Mesenchymal stem cell (in vitro differentiated cells and primary cell): ENCODE measurements around the gene POFUT2.

ENCODE experiments used
- DNase-seq: peaks from one replicate; pipeline ENCODE4 v3.0.0-alpha.2; 2013
- H2AFZ ChIP-seq: one replicate; pipeline ENCODE4 v1.6.1; 2013; ENCODE audit warnings: low read depth, mild to moderate bottlenecking, control low read depth, inconsistent platforms, low read length, moderate library complexity
- H2AK5ac ChIP-seq: 2 replicates; pipeline ENCODE4 v1.6.1; 2013; ENCODE audit warnings: low read length, moderate library complexity, mild to moderate bottlenecking, inconsistent platforms; ENCODE audit not compliant: severe bottlenecking
- H2BK120ac ChIP-seq: one replicate; pipeline ENCODE4 v1.6.1; 2013; ENCODE audit warnings: low read depth, mild to moderate bottlenecking, inconsistent platforms, low read length, moderate library complexity
- H2BK12ac ChIP-seq, 2 experiments: one replicate each; pipeline ENCODE4 v1.6.1; 2013; ENCODE audit warnings: inconsistent platforms in 2 of 2, low read length in 2 of 2, mild to moderate bottlenecking in 2 of 2, moderate library complexity in 2 of 2, control low read depth in 1 of 2
- H2BK15ac ChIP-seq: one replicate; pipeline ENCODE4 v1.6.1; 2013; ENCODE audit warnings: mild to moderate bottlenecking, low read depth, inconsistent platforms; ENCODE audit not compliant: poor library complexity, severe bottlenecking
- H2BK5ac ChIP-seq: 2 replicates; pipeline ENCODE4 v1.6.1; 2013; ENCODE audit warnings: low read depth, mild to moderate bottlenecking, low read length, control low read depth, inconsistent platforms; ENCODE audit not compliant: poor library complexity, severe bottlenecking
- H3K14ac ChIP-seq, 2 experiments: one replicate each; pipeline ENCODE4 v1.6.1; 2013; ENCODE audit warnings: inconsistent platforms in 2 of 2, low read length in 2 of 2, control low read depth in 1 of 2, mild to moderate bottlenecking in 1 of 2, moderate library complexity in 1 of 2
- H3K18ac ChIP-seq, 2 experiments: one replicate each; pipeline ENCODE4 v1.6.1; 2013; ENCODE audit warnings: inconsistent platforms in 2 of 2, low read length in 2 of 2, control low read depth in 1 of 2, low read depth in 1 of 2, mild to moderate bottlenecking in 1 of 2
- H3K23ac ChIP-seq, 2 experiments: one replicate each; pipeline ENCODE4 v1.6.1; 2013; ENCODE audit warnings: inconsistent platforms in 2 of 2, low read length in 2 of 2, mild to moderate bottlenecking in 2 of 2, moderate library complexity in 2 of 2, control low read depth in 1 of 2
- H3K27ac ChIP-seq: 2 replicates; pipeline ENCODE4 v1.5.1; 2013; ENCODE audit warnings: mild to moderate bottlenecking, moderate library complexity, low read length, control low read depth, inconsistent platforms; ENCODE audit not compliant: poor library complexity, severe bottlenecking
- H3K27me3 ChIP-seq, 2 experiments: 2 replicates each; pipeline versions ENCODE4 v1.6.1 to v1.7.0; 2013; ENCODE audit warnings: low read length in 2 of 2, mild to moderate bottlenecking in 2 of 2, moderate library complexity in 2 of 2, control low read depth in 1 of 2, inconsistent platforms in 1 of 2; ENCODE audit not compliant: control insufficient read depth in 1 of 2, insufficient read depth in 1 of 2
- H3K36me3 ChIP-seq, 2 experiments: 2 replicates each; pipeline versions ENCODE4 v1.6.1 to v1.7.0; 2013; ENCODE audit warnings: low read length in 2 of 2, control low read depth in 1 of 2, inconsistent platforms in 1 of 2, low read depth in 1 of 2, mild to moderate bottlenecking in 1 of 2; ENCODE audit not compliant: insufficient read depth in 2 of 2, control insufficient read depth in 1 of 2
- H3K4ac ChIP-seq, 2 experiments: one replicate each; pipeline ENCODE4 v1.6.1; 2013; ENCODE audit warnings: inconsistent platforms in 2 of 2, low read length in 2 of 2, mild to moderate bottlenecking in 2 of 2, moderate library complexity in 2 of 2, control low read depth in 1 of 2, low read depth in 1 of 2
- H3K4me1 ChIP-seq: 2 replicates; pipeline ENCODE4 v1.6.1; 2013; ENCODE audit warnings: low read depth, low read length, control low read depth; ENCODE audit not compliant: control insufficient read depth, insufficient read depth
- H3K4me2 ChIP-seq: 2 replicates; pipeline ENCODE4 v1.6.1; 2013; ENCODE audit warnings: low read length, mild to moderate bottlenecking, inconsistent platforms; ENCODE audit not compliant: poor library complexity, severe bottlenecking
- H3K4me3 ChIP-seq, 2 experiments: 2 replicates each; pipeline versions ENCODE4 v1.5.1 to v1.7.0; 2013; ENCODE audit warnings: low read length in 2 of 2, mild to moderate bottlenecking in 2 of 2, control low read depth in 1 of 2, low read depth in 1 of 2; ENCODE audit not compliant: insufficient read depth in 1 of 2
- H3K79me1 ChIP-seq: replicated peaks from 2 replicates; pipeline ENCODE4 v1.6.1; 2013; ENCODE audit warnings: mild to moderate bottlenecking, control low read depth, low read length, inconsistent platforms; ENCODE audit not compliant: poor library complexity, severe bottlenecking
- H3K9ac ChIP-seq: 2 replicates; pipeline ENCODE4 v1.7.0; 2013; ENCODE audit warnings: mild to moderate bottlenecking, low read length, moderate library complexity
- H3K9me3 ChIP-seq: 2 replicates; pipeline ENCODE4 v1.7.0; 2013; ENCODE audit warnings: mild to moderate bottlenecking, low read length; ENCODE audit not compliant: control insufficient read depth
- H4K8ac ChIP-seq: one replicate; pipeline ENCODE4 v1.6.1; 2013; ENCODE audit warnings: inconsistent platforms, mild to moderate bottlenecking, low read length, moderate library complexity
- H4K91ac ChIP-seq: one replicate; pipeline ENCODE4 v1.6.1; 2013; ENCODE audit warnings: mild to moderate bottlenecking, low read length, inconsistent platforms
- WGBS: methylation state at CpG from one replicate; pipeline ENCODE4 v1.1.7; 2013; ENCODE audit warnings: mixed read lengths; 5-methylcytosine and 5-hydroxymethylcytosine counted together

The POFUT2 gene

GRCh38 chr21:45222001-45222400 is 65.7 kb downstream of the POFUT2 start:
- no peaks in the 10 kb centered on the region for H3K79me1 ChIP-seq
- peaks cover 10% of the 10 kb centered on the region for H3K4me1 ChIP-seq
- H2BK15ac ChIP-seq = no peak overlapping the region
- no peak overlapping the region for H3K4me3 ChIP-seq
- no peak overlapping the region for H2BK120ac ChIP-seq
- H3K4ac ChIP-seq = no peak overlapping the region
- no peak overlapping the region for H3K18ac ChIP-seq
- no peak overlapping the region for H2AFZ ChIP-seq
- no peak overlapping the region for H4K8ac ChIP-seq
- H3K27me3 ChIP-seq = peaks cover 0 to 29% of the 10 kb centered on the region in 2 experiments
- H3K23ac ChIP-seq = no peak overlapping the region
- peaks cover 11% of the 10 kb centered on the region for H3K9me3 ChIP-seq
- no peak overlapping the region for H3K27ac ChIP-seq
- no peak overlapping the region for H2AK5ac ChIP-seq
- H3K14ac ChIP-seq = no peak overlapping the region
- no peak overlapping the region for H3K4me2 ChIP-seq
- no peak overlapping the region for H3K9ac ChIP-seq
- WGBS = 95% methylated on average over 15 of the region's 15 CpGs
- H4K91ac ChIP-seq = no peak overlapping the region
- peaks cover 5 to 29% of the 10 kb centered on the region in 2 experiments for H3K36me3 ChIP-seq
- H2BK5ac ChIP-seq = no peak overlapping the region
- no peak for DNase-seq
- H2BK12ac ChIP-seq = no peak overlapping the region

- Histone ChIP-seq H3K4me2 (no peak overlapping the region), H2AFZ (no peak overlapping the region), H3K27me3 (peaks cover 0 to 18% of the 10 kb centered on the region in 2 experiments)
Observed at GRCh38 chr21:45220714-45221490, 66.8 kb downstream of the POFUT2 start.

GRCh38 chr21:45220071-45220481 is 67.6 kb downstream of the POFUT2 start:
- peaks cover 19% of the 10 kb centered on the region for H3K9me3 ChIP-seq
- 94% methylated on average over 3 of the region's 4 CpGs for WGBS
- no peak overlapping the region for H4K91ac ChIP-seq
- peaks cover 0 to 10% of the 10 kb centered on the region in 2 experiments for H3K27me3 ChIP-seq
- no peak overlapping the region for H4K8ac ChIP-seq
- H2AK5ac ChIP-seq = no peak overlapping the region
- H3K36me3 ChIP-seq = peaks cover 5 to 29% of the 10 kb centered on the region in 2 experiments
- no peak overlapping the region for H3K4me3 ChIP-seq
- no peak overlapping the region for H2AFZ ChIP-seq
- H2BK12ac ChIP-seq = no peak overlapping the region
- no peak overlapping the region for H3K14ac ChIP-seq
- H3K23ac ChIP-seq = no peak overlapping the region
- peaks cover 4% of the 10 kb centered on the region for H3K4me1 ChIP-seq
- no peak overlapping the region for H2BK5ac ChIP-seq
- peak overlapping the region; percentile 32 for H3K9ac ChIP-seq
- no peak for DNase-seq
- no peak overlapping the region for H2BK15ac ChIP-seq
- H3K27ac ChIP-seq = no peak overlapping the region
- H2BK120ac ChIP-seq = no peak overlapping the region
- no peak overlapping the region for H3K4me2 ChIP-seq
- H3K18ac ChIP-seq = no peak overlapping the region
- no peak overlapping the region for H3K4ac ChIP-seq
- H3K79me1 ChIP-seq = no peaks in the 10 kb centered on the region

More at GRCh38 chr21:45220714-45221490, 66.8 kb downstream of the POFUT2 start:
- Histone ChIP-seq H3K4me3 (no peak overlapping the region), H3K4ac (no peak overlapping the region), H3K36me3 (peaks cover 5 to 29% of the 10 kb centered on the region in 2 experiments), H3K23ac (no peak overlapping the region), H4K8ac (no peak overlapping the region), H3K79me1 (no peaks in the 10 kb centered on the region), H2BK120ac (no peak overlapping the region), H2BK5ac (no peak overlapping the region), H3K14ac (no peak overlapping the region), H3K9ac (no peak overlapping the region), H3K18ac (no peak overlapping the region), H4K91ac (no peak overlapping the region), H3K4me1 (peaks cover 4% of the 10 kb centered on the region), H3K27ac (no peak overlapping the region), H2AK5ac (no peak overlapping the region), H2BK15ac (no peak overlapping the region), H3K9me3 (peaks cover 19% of the 10 kb centered on the region), H2BK12ac (no peak overlapping the region)
- DNase-seq = no peak
- WGBS = 96% methylated on average over 28 of the region's 29 CpGs

GRCh38 chr21:45219517-45219916 is 68.2 kb downstream of the POFUT2 start:
- Histone ChIP-seq H3K9ac (peak overlapping the region; percentile 32), H2AK5ac (no peak overlapping the region), H4K91ac (no peak overlapping the region), H2BK120ac (no peak overlapping the region), H3K9me3 (peaks cover 19% of the 10 kb centered on the region), H3K14ac (no peak overlapping the region), H3K36me3 (peaks cover 5 to 29% of the 10 kb centered on the region in 2 experiments), H3K18ac (no peak overlapping the region), H3K4me3 (no peak overlapping the region), H2BK12ac (no peak overlapping the region), H2AFZ (no peak overlapping the region), H2BK15ac (no peak overlapping the region), H3K27ac (no peak overlapping the region), H3K4ac (no peak overlapping the region), H3K23ac (no peak overlapping the region), H4K8ac (no peak overlapping the region), H3K79me1 (no peaks in the 10 kb centered on the region), H2BK5ac (no peak overlapping the region), H3K4me1 (peaks cover 4% of the 10 kb centered on the region), H3K4me2 (no peak overlapping the region), H3K27me3 (peaks cover 0 to 5% of the 10 kb centered on the region in 2 experiments)
- 95% methylated on average over 6 of the region's 6 CpGs for WGBS
- DNase-seq = no peak
